Spinal cord (tissue), 10 donors: Measurements from ENCODE around the gene MSMP. TPM values are rescaled to one million over a fixed set of nuclear protein-coding genes. Genes with fewer than 3 reads are reported as not detected.
A peak's percentile ranks its signal among the peaks of the same experiment; 100 is the strongest.

Source experiments
- DNase-seq, 6 donors: peaks; one replicate each; pipeline versions ENCODE4 v3.0.0 to v3.0.0-alpha.2; 2013 to 2015; ENCODE audit warnings: low spot score in 6 of 6, low read depth in 4 of 6
- H3K27ac ChIP-seq: one replicate; pipeline ENCODE4 v1.5.1; 2013; ENCODE audit warnings: low read depth, low read length, control low read depth
- H3K27me3 ChIP-seq: one replicate; pipeline ENCODE4 v1.6.1; 2013; ENCODE audit warnings: low read length; ENCODE audit not compliant: control insufficient read depth, insufficient read depth
- H3K36me3 ChIP-seq: one replicate; pipeline ENCODE4 v1.6.1; 2013; ENCODE audit warnings: low read length; ENCODE audit not compliant: control insufficient read depth, insufficient read depth
- H3K4me1 ChIP-seq: one replicate; pipeline ENCODE4 v1.6.1; 2013; ENCODE audit warnings: low read length; ENCODE audit not compliant: control insufficient read depth, insufficient read depth
- H3K4me3 ChIP-seq: one replicate; pipeline ENCODE4 v1.5.1; 2013; ENCODE audit warnings: low read depth, low read length, control low read depth
- H3K9me3 ChIP-seq: one replicate; pipeline ENCODE4 v1.6.1; 2013; ENCODE audit warnings: low read length; ENCODE audit not compliant: control insufficient read depth, insufficient read depth
- WGBS: methylation state at CpG from one replicate; pipeline ENCODE4 v1.1.5; 2013; ENCODE audit warnings: missing lambda C conversion rate; ENCODE audit not compliant: insufficient coverage; 5-methylcytosine and 5-hydroxymethylcytosine counted together
- polyA plus RNA-seq, 2 donors: library from polyadenylated mRNA; unstranded; fragments of 120-200 nt; gene quantifications; one replicate each; pipeline ENCODE4 v1.2.1, GENCODE V29; 2013; ENCODE audit not compliant: insufficient read length in 2 of 2
- total RNA-seq, 2 donors: library from RNA; depleted of rRNA in 1 of 2; stranded (reverse); fragments of 120-200 nt in 1 of 2; fragments of >200 nt in 1 of 2; gene quantifications; one replicate each; pipeline versions ENCODE4 v1.2.3 to v1.2.4, GENCODE V29; 2013 to 2014
- donor health status: healthy.

Gene MSMP
- total and polyA plus RNA-seq, 4 donors = 0.77 to 1.6 TPM; not detected in 2

DNA sequence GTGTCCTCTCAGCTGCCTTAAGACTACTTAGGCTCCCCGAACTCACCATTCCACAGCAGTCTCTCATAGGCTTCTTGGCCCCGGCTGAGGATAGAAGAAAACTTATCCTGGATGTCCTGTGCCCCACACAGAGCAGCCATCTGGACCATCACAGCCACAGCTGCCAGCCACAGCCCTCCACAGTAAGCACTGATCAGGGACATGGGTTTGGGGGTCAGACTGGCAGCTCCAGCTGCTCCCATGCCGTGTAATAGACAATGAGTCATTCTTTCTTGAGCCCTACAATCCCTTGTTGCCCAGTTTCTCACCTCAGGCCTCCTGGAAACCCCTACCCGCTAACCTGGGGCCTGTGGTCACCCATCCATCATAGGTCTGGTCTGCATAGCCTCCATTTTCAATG, 15.9 kb downstream of the MSMP start:
- Histone ChIP-seq H3K4me1 (peaks cover 6% of the 10 kb centered on the region), H3K36me3 (peaks cover 73% of the 10 kb centered on the region), H3K27ac (no peak overlapping the region), H3K4me3 (no peak overlapping the region), H3K27me3 (no peaks in the 10 kb centered on the region), H3K9me3 (no peaks in the 10 kb centered on the region)
- no peak for DNase-seq
- WGBS = 81% methylated on average over 4 of the region's 4 CpGs

GRCh38 chr9:35737143-35737542, 16.9 kb downstream of the MSMP start:
- DNase-seq = no peak
- WGBS = 90% methylated on average over 7 of the region's 7 CpGs
- H3K27me3 ChIP-seq = no peaks in the 10 kb centered on the region
- no peaks in the 10 kb centered on the region for H3K9me3 ChIP-seq
- H3K27ac ChIP-seq = no peak overlapping the region
- H3K36me3 ChIP-seq = peaks cover 67% of the 10 kb centered on the region
- peaks cover 13% of the 10 kb centered on the region for H3K4me1 ChIP-seq
- H3K4me3 ChIP-seq = no peak overlapping the region

GRCh38 chr9:35736201-35736633, 17.9 kb downstream of the MSMP start:
- WGBS = 36% methylated on average over 4 of the region's 5 CpGs
- peaks cover 58% of the 10 kb centered on the region for H3K36me3 ChIP-seq

GRCh38 chr9:35734096-35734495, 20.0 kb downstream of the MSMP start:
- no peak for DNase-seq
- peaks cover 44% of the 10 kb centered on the region for H3K36me3 ChIP-seq

More at GRCh38 chr9:35736201-35736633, 17.9 kb downstream of the MSMP start:
- H3K27ac ChIP-seq = no peak overlapping the region
- H3K4me1 ChIP-seq = peaks cover 13% of the 10 kb centered on the region
- DNase-seq = peak in 2 of 6 donors; percentile 77 to 79
- no peak overlapping the region for H3K4me3 ChIP-seq
- H3K27me3 ChIP-seq = no peaks in the 10 kb centered on the region
- no peaks in the 10 kb centered on the region for H3K9me3 ChIP-seq

GRCh38 chr9:35732800-35733541, 21.1 kb downstream of the MSMP start:
- H3K27me3 ChIP-seq = no peaks in the 10 kb centered on the region
- peak in 2 of 6 donors; percentile 32 to 37 for DNase-seq
- H3K4me3 ChIP-seq = peak overlapping the region; percentile 93
- WGBS = 0% methylated on average over 5 of the region's 14 CpGs
- H3K4me1 ChIP-seq = peaks cover 31% of the 10 kb centered on the region
- H3K27ac ChIP-seq = peak overlapping the region; percentile 97
- no peaks in the 10 kb centered on the region for H3K9me3 ChIP-seq
- peaks cover 36% of the 10 kb centered on the region for H3K36me3 ChIP-seq

More at GRCh38 chr9:35734096-35734495, 20.0 kb downstream of the MSMP start:
- no peak overlapping the region for H3K27ac ChIP-seq
- H3K27me3 ChIP-seq = no peaks in the 10 kb centered on the region
- no peak overlapping the region for H3K4me3 ChIP-seq
- H3K9me3 ChIP-seq = no peaks in the 10 kb centered on the region
- no CpG with 5 or more reads among the region's 3 CpGs for WGBS
- peaks cover 22% of the 10 kb centered on the region for H3K4me1 ChIP-seq

DNA sequence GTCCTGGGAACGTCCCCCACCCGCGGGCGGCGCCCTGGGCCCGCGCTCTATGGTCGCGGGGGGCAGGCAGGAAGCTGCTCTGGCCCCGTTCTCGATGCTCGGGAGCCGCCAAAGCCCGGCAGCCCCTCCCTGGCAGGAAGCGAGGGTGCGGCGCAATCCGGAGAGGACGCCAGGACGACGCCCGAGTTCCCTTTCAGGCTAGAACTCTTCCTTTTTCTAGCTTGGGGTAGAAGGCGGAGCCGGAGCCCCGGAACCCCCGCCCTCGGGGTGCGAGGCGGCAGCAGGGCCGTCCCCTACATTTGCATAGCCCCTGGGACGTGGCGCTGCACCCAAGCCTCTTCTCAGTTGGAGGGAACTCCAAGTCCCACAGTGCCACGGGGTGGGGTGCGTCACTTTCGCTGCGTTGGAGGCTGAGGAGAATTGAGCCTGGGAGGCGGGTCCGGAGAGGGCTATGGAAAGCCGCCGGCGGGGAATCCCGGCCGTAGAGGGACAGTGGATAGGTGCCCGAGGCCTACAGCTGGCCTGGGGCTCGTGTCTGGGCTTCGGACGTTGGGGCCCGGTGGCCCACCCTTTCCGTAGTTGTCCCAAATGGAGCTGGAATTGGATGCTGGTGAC, 21.8 kb downstream of the MSMP start, which contains the start of the genes CREB3 and TLN1:
Gene CREB3 (plus strand): TSS at position 482 of the 615 bp plus-strand sequence. CDS start 107 bp downstream, at position 589.
Gene TLN1 (minus strand): TSS at position 11 of the 615 bp plus-strand sequence. CDS start 6,501 bp downstream, outside the sequence.
- 0% methylated on average over 49 of the region's 49 CpGs for WGBS
- peak within 1 kb of the TSS; percentile 97 for H3K27ac ChIP-seq
- peaks cover 36% of the 10 kb centered on the region for H3K36me3 ChIP-seq
- H3K9me3 ChIP-seq = no peaks in the 10 kb centered on the region
- H3K27me3 ChIP-seq = no peaks in the 10 kb centered on the region
- H3K4me3 ChIP-seq = peak within 1 kb of the TSS; percentile 93
- H3K4me1 ChIP-seq = peaks cover 38% of the 10 kb centered on the region
- peak; percentile 89 to 99 (median 91) for DNase-seq

GRCh38 chr9:35731415-35732184, 22.5 kb downstream of the MSMP start:
- H3K36me3 ChIP-seq = peaks cover 34% of the 10 kb centered on the region
- peak overlapping the region; percentile 97 for H3K27ac ChIP-seq
- peak overlapping the region; percentile 93 for H3K4me3 ChIP-seq
- H3K4me1 ChIP-seq = peaks cover 43% of the 10 kb centered on the region
- WGBS = under 1% methylated on average over 46 of the region's 47 CpGs
- no peak for DNase-seq
- no peaks in the 10 kb centered on the region for H3K27me3 ChIP-seq
- no peaks in the 10 kb centered on the region for H3K9me3 ChIP-seq

GRCh38 chr9:35730486-35730854, 23.6 kb downstream of the MSMP start:
- Histone ChIP-seq H3K4me1 (peaks cover 41% of the 10 kb centered on the region), H3K36me3 (peaks cover 31% of the 10 kb centered on the region), H3K9me3 (no peaks in the 10 kb centered on the region), H3K27ac (peak overlapping the region; percentile 97), H3K4me3 (peak overlapping the region; percentile 93), H3K27me3 (no peaks in the 10 kb centered on the region)
- WGBS = 97% methylated on average over 2 of the region's 2 CpGs
- DNase-seq = no peak

DNA sequence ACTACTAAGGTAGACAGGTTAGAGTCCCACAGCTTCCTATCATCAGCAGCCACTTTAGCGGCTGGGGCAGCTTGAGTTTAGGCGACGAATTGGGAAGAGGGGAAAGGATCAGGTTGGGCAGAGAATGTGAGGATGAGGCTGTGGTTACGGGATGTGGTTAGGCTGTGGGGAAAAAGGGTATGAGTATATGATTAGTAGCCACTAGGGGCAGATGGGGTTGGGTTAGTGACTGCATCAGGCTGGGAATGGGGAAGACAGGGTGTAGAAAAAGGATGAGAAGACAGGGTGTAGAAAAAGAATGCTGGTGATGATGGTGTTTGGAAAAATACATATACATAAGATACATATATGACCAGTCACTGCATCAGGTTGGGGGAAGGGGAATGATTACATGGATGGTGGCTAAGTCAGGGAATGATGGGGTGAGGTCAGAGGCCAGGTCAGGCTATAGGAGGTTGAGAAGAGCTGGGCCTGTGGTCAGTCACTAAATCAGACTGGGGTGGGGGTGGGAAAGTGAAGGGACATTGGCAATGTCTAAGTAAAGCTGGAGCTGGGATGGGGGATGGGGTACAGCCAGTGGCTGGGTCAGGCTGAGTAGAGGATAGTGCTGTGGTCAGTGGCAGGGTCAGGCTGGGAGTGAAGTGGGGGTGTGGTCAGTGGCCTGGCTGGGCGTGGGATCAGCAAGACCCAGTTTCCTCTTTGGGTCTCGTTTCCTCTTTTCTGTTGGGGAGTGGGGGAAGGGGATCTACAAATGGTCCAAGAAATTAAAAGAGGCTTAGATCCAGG, 24.2 kb downstream of the MSMP start:
- no peaks in the 10 kb centered on the region for H3K27me3 ChIP-seq
- peak overlapping the region; percentile 97 for H3K27ac ChIP-seq
- peaks cover 41% of the 10 kb centered on the region for H3K4me1 ChIP-seq
- 37% methylated on average over 6 of the region's 6 CpGs for WGBS
- peak overlapping the region; percentile 93 for H3K4me3 ChIP-seq
- no peaks in the 10 kb centered on the region for H3K9me3 ChIP-seq
- peak in 2 of 6 donors; percentile 34 to 38 for DNase-seq
- peaks cover 37% of the 10 kb centered on the region for H3K36me3 ChIP-seq
